ENCODE data around the gene CRISPLD2.

The CRISPLD2 gene

GRCh38 chr16:84913315-84913714 is 93.5 kb downstream of the CRISPLD2 start:
- DNase-seq (ENCODE audit: low read depth in 2 of 2), result no peak

GRCh38 chr16:84914273-84914672 is 94.5 kb downstream of the CRISPLD2 start:
- DNase-seq (ENCODE audit: low read depth in 2 of 2), result no peak

- DNase-seq (ENCODE audit: low read depth in 2 of 2), result no peak
These were observed 96.4 kb downstream of the CRISPLD2 start for GRCh38 chr16:84916178-84916577.

- no peak for DNase-seq (ENCODE audit: low read depth in 2 of 2)
These were observed 97.1 kb downstream of the CRISPLD2 start for GRCh38 chr16:84916850-84917249.

GRCh38 chr16:84917492-84917891 is 97.7 kb downstream of the CRISPLD2 start:
- no peak for DNase-seq (ENCODE audit: low read depth in 2 of 2)

- no peak for DNase-seq (ENCODE audit: low read depth in 2 of 2)
These were observed 98.5 kb downstream of the CRISPLD2 start for GRCh38 chr16:84918006-84918909.

GRCh38 chr16:84919269-84919668 is 99.5 kb downstream of the CRISPLD2 start:
- DNase-seq (ENCODE audit: low read depth in 2 of 2), result no peak

GRCh38 chr16:84919708-84920107 is 99.9 kb downstream of the CRISPLD2 start:
- no peak for DNase-seq (ENCODE audit: low read depth in 2 of 2)

- DNase-seq (ENCODE audit: low read depth in 2 of 2), result no peak
These were observed 100.5 kb downstream of the CRISPLD2 start for GRCh38 chr16:84920333-84920732.

GRCh38 chr16:84922351-84923120 is 102.8 kb downstream of the CRISPLD2 start:
- DNase-seq (ENCODE audit: low read depth in 2 of 2), result no peak

- DNase-seq (ENCODE audit: low read depth in 2 of 2), result no peak
These were observed 104.7 kb downstream of the CRISPLD2 start for GRCh38 chr16:84924331-84925091.

GRCh38 chr16:84925092-84925772 is 105.4 kb downstream of the CRISPLD2 start:
- peak; percentile 33 to 63 for DNase-seq (ENCODE audit: low read depth in 2 of 2)

- no peak for DNase-seq (ENCODE audit: low read depth in 2 of 2)
These were observed 106.1 kb downstream of the CRISPLD2 start for GRCh38 chr16:84925773-84926372.

- DNase-seq (ENCODE audit: low read depth in 2 of 2), result no peak
These were observed 106.7 kb downstream of the CRISPLD2 start for GRCh38 chr16:84926462-84926861.

GRCh38 chr16:84927621-84928591 is 108.1 kb downstream of the CRISPLD2 start:
- DNase-seq (ENCODE audit: low read depth in 2 of 2), result no peak

- DNase-seq (ENCODE audit: low read depth in 2 of 2), result no peak
These were observed 109.1 kb downstream of the CRISPLD2 start for GRCh38 chr16:84928679-84929420.

GRCh38 chr16:84929421-84930297 is 109.9 kb downstream of the CRISPLD2 start:
- no peak for DNase-seq (ENCODE audit: low read depth in 2 of 2)

Measured in stimulated activated CD4-positive, alpha-beta T cell treated with anti-CD3 and anti-CD28 coated beads, Interleukin-15, amount 100 ng/mL, for 48 hours (primary cell).